Hepatic stellate cell (primary cell): ENCODE data around the gene STX16.
A peak's percentile ranks its signal among the peaks of the same experiment; 100 is the strongest.

Experiments used
- DNase-seq: peaks from one replicate; pipeline ENCODE4 v3.0.0; 2011; ENCODE audit warnings: low spot score

The STX16 gene, protein sequence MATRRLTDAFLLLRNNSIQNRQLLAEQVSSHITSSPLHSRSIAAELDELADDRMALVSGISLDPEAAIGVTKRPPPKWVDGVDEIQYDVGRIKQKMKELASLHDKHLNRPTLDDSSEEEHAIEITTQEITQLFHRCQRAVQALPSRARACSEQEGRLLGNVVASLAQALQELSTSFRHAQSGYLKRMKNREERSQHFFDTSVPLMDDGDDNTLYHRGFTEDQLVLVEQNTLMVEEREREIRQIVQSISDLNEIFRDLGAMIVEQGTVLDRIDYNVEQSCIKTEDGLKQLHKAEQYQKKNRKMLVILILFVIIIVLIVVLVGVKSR

DNA sequence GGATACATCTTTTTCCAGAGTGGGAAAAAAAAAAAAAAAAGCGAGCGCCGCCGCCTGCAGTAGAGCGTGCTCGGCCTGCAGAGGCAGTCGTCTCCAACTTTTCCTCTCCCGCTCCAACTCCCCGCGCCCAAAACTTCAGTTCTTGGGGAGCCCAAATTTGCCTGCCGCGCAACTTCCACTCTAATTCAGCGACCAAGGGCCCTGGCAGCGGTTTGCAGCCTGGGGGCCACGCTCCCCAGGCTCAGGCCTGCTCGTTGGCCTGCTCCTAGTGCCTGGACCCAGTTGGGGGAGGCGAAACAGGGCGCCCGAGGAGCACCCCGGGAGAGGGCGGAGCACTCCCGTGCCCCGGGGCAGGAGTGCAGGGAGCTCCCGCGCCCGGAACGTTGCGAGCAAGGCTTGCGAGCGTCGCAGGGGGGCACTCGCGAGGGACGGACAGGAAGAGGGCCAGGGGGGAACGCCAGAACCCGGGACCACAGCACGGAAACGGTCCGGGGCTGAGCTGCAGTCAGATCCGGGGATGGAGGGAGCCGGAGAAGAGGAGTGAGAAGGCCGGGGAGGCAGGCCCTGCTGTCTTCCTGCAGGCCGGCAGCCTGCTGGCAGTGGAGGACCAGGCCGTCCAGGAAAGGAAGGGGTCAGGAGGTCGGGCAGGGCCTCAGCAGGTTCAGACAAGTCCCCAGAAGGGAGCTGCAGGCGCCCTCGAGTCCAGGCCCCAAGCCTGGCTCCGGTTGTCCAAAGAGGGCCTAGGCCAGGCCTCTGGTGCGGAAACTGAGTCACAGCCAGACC, at the start of gene STX16:
Gene STX16 (plus strand): TSS at position 508 of the 783 bp plus-strand sequence. CDS start 724 bp downstream, outside the sequence.
- DNase-seq, result peak; percentile 97

DNA sequence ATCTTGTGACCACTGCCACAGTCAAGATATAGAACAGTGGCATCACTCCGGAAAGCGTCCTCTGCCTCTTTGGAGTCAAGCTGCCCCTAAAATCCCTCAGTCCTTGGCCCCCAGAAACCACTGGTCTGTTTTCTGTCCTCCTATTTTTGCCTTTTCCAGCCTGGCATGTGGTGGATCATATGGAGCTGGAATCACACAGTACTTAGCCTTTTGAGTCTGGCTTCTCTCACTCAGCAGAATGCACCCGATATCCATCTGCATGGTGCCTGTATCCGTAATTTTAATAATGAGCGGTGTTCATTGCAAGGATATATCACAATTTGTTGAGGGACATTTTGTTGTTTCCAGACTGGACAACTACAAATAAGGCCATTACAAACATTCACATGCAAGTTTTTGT, 49.0 kb upstream of the STX16 start:
- DNase-seq, result no peak

DNA sequence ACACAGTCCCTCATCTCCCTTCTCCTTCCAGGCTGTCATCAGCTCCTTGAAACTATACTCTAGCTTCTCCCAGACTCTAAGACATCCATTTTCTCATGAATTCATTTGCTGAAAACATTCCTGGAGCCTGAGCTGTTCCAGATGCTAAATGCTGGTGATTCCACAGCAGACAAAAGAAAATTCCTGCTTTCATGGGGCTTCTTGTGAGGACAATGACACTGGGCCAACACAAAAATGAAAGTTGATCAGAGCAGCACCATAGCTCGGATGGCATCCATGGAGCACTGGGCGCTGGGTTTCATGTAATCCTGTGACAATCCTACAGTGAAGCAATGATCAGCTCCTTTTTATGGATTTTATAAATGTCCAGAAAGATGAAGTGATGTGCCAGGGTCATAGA, 47.4 kb upstream of the STX16 start:
- DNase-seq, result peak; percentile 47

DNA sequence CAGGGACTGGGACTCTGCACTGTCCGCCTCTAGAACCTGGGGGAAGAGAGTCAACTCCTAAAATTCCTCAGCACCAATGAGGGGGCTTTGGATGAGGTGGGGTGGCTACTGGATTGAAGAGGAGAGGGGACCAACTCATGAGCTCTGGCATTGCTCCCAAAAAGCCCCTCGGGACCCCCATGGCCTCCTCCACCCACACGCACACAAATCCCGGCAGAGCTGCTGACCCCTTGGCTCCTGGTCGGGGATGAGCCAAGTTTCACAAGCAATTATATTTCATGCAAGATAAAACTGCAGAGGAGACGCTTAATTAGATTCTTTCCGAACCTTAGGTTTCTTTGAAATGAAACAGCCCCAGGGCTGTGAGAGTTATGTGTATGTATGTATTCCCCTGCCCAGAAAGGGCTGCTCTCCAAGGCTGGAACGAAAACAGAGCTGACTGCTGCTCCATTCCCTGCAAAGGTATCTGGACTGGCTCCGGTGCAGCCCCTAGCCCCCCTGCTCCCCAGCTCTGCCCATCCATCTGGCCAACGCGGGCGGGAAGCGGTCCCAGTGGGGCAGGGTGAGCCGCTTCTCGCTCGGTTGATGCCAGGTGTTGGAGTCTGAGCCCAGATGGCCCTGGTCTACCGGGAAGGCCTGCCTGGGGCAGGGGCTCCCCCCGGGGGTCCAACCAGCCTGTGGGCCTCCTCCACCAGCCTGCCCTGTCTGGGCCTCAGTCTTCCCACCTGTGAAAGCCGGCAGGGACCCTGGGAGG, 46.8 kb upstream of the STX16 start:
- no peak for DNase-seq

DNA sequence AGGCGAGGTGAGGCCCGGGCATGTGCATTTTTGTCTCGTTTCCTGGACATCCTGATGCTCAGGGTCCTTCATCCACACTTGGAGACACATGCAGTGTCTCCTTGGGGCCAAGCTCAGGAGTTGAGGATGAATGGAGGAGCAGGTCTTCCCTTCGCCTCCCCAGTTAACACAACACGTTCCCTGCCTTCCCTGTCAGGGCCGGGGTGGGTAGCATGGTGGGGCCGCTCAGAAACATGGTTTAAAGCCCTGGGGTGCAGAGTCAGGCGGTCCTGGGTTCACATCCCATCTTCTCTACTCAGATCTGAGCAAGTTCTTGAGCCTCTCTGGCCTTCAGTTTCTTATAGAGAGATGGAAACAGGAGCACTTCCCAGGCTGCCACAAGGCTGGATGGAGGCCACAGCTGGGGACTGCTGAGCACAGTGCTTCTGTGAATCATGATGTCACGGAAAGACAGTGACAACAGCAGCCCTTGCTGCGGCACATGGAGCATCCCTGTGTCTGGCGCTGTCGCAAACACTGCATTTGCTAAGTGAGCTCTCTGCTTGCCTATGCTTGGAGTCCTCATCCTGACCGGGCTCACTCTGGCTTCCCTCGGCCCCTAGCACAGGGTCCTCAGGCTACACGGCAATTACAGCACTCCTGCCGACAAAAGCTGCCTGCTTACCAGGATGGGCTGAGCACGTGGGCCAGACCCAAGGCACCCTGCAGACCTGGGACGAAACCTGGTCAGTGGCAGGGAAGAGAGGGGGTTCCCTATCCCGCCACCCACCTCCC, 45.6 kb upstream of the STX16 start:
- no peak for DNase-seq

DNA sequence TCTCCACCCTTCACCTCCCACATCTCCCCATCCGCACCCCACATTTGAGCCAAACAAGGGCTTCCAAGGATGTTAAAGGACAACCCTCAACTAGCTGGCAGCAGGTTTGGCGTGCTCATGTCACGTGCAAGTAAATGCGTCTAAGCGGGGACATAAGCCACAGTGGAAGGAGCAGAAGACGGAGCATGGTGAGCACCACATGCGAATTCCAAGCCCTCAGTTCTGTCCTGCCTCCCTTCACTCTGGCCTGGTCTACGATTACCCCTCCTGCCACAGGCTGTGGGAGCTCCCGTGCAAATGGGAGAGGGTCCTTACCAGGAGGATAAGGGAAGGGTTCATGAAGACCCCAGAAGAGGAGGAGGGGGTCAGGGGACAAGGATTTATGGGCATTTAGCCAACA, 44.9 kb upstream of the STX16 start:
- DNase-seq, result no peak

DNA sequence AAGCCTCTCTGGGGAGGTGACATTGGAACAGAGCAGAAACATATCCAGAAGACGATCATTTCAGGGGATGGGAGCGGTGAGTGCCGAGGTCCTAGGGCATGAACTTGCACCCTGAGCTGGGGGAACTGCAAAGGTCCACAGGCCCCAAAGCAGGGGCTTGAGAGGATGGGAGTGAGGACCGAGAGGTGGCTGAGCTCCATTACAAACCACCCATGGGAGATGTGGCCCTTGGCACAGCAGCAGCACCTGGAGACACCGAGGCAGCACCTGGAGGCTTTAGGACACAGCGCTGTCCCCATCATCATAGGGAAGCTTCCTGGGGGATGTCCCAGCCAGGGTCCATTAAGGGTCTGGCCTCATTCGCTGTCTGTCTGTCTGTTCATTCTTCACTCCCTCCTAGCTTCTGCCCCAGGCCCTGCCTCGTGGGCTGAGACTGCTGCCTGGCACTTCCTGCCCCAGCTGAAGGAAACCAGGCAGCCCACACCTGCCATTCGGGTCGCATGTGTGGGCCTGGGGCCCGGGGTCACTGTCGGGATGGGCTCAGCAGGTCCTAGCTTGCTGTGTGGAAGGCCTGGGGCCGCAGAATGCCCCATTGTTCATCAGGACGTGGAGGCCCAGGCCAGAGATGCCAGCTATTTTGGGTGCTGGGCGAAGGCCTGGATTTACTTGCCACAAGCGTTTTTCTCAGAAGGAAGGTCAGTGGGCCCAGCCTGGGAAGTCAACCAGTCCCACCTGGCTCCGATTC, 42.8 kb upstream of the STX16 start:
- no peak for DNase-seq

DNA sequence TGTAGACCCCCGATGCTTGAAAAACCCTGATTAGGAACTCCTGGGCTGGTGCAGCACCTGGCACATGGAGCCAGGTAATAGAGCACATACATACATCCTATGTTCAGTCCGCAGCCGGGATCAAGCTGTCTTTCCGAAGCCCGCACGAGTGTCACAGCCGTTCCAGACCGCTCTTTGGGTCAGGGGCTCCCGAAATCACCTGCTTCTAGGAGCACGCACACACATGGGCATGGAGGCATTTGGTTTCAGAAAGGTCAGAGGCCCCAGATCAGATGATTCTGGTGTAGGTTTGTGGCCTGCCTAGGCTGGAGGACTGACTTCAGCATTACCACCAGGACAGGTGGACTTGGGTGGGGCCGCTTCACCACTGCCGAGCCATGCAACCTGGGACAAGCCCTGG, 42.1 kb upstream of the STX16 start:
- DNase-seq, result no peak

DNA sequence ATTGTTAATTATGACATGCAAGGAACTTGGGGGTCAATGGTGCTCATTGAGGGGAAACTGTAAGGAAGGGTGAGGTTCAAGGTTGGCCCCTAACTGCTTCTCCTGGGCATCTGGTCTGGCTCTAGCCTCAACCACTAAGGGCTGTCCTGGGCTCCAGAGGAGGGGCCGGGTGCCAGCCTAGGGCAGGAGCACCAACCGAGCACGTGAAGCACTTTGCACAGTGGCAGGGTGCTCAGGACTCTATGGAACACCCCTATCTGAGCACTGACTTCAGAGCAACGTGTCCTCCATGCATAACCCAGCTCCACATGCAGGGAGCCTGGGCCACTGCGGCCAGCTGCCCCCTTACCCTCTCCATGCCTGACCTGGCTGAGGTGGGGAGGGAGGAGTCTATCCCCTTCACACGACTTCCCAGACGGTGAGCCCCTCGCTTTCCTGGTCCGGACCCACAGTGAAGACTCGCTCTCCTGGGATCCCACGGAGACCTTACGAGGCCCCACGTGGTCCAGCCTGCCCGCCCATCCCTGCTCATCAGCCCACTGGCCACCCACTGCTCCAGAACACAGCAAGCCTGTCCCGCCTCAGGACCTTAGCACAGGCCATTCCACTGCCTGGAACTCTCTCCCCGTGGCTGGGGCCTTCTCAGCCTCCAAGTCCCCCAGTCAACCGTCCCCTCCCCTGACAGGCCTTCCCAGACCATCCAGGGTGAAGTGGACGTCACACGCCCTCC, 40.8 kb upstream of the STX16 start:
- no peak for DNase-seq

DNA sequence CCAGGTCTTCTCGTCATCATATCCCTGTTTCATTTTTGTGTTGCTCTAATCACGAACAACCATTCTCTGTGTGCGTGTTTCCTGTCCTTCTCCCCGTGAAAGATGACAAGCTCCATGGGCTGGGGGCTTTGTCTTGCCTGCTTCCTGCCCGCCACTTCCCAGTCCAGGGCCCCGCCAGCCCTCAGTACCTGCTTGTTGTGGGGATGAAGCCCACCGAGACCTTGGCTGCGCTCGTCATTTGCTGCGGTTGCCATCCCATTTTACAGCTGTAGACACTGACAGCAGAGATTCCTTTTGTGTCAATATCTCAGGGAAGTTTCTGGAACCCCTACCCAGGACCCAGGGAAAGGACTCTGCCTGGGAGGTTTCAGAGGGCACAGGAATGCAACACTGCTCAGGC, 40.3 kb upstream of the STX16 start:
- no peak for DNase-seq

DNA sequence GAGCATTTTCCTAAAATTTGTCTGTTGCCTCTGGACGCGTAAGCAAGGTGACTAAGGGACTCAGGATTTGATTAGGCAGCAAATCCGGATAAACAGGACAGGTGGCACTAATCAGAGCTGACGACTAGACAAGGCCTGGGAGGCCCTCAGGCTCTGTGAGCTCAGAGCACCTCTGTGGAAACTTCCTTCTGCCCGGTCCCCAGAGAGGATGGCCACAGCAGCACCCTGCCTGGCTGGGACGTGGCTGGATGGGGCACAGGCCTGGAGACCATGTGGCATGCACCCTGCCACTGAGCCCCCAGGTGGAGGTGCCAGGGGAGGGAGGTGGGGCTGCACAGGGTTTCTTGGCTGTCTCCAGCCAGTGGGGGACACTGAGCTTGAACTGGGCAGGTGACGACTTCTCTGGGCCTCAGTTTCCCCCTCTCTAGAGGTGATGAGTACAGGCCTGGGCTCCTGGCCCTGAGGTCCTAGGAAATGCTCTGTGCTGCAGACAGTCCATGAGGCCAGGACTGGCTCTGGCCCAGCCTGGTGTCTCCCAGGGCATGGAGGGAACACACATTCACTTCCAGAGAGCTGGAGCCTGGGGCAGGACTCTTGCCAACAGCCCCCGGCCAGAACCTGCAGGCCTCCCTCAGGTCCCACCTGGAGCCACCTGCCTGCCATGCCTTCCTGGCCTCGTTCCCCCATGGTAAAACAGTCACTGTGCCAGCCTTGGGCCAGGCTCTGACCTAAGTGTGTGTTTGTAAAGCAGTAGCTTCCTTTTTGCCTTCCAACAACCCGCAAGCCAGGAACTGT, 39.6 kb upstream of the STX16 start:
- no peak for DNase-seq

DNA sequence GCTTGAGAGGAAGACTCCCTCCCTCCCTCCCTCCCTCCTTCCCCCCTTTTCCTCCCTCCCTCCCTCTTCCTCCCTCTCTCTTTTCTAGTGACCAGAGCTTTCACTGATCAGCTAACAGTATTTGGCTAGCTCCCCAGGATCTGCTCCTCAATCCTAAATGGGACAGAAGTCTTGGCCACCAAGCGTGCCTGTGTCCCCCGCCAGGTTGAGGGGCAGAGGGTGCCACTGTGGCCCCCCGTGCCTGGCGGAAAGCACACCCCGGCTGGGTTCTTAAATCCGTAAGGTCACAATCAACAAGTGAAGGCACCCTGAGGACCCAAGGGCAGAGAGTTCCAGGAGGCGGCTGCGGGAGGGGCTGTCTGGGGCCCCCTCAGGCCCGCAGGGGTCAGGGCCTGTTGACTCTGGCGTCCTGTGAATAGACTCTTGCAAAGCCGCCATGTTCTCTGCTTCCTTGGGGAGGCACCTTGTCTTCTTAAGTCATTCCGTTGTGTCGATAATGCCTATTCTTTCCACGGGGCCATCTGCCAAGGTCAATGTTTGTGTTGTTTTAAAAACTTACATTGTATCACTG, 38.9 kb upstream of the STX16 start:
- no peak for DNase-seq

DNA sequence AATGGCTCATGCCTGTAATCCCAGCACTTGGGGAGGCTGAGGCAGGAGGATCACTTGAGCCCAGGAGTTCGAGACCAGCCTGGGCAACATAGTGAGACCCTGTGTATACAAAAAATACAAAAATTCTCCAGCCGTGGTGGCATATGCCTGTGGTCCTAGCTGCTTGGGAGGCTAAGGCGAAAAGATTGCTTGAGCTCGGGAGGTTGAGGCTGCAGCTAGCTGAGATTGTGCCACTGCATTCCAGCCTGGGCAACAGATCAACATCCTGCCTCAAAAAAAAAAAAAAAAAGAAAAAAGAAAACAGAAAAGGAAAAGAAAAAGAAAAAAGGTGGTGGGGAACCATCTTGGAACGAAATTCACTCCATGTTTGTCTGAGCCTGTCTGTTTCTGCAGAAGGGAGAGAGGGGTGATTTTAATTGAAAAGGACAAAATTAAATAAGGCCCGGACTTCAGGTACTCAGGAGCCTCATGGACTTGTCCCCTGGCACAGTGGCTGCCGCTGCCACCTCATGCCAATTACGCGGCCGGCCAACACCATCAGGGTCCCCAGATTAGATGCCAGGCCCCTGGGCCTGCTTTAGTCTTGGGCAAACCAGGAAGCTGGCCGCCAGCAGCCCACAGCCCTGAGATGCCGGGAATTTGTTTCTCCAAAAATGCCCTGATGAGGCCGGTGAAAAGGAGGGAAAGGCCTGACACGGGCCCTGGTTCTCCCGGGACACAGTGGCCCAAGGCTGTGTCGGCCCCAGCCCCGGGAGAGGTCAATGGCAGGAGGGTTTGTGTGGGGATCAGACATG, 37.8 kb upstream of the STX16 start:
- DNase-seq, result no peak

DNA sequence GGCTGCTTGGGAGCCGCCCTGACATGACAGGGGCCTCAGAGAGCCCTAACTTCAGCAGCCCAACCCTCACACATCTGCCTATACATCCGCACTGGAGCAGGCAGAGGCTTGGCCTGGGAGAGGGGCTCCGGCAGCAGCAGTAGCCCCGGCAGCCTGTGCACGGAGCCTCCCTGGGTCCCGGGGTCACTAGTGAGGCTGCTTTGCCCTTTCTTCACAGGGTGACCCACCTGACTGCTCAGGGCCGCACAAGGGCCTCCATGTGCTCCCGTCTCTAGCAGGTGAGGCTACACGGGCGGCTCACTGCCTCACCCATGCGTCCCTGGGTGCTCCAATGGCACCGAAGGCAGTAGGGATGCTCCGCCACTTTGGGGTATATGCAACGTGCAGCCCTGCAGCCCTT, 36.7 kb upstream of the STX16 start:
- DNase-seq, result no peak

DNA sequence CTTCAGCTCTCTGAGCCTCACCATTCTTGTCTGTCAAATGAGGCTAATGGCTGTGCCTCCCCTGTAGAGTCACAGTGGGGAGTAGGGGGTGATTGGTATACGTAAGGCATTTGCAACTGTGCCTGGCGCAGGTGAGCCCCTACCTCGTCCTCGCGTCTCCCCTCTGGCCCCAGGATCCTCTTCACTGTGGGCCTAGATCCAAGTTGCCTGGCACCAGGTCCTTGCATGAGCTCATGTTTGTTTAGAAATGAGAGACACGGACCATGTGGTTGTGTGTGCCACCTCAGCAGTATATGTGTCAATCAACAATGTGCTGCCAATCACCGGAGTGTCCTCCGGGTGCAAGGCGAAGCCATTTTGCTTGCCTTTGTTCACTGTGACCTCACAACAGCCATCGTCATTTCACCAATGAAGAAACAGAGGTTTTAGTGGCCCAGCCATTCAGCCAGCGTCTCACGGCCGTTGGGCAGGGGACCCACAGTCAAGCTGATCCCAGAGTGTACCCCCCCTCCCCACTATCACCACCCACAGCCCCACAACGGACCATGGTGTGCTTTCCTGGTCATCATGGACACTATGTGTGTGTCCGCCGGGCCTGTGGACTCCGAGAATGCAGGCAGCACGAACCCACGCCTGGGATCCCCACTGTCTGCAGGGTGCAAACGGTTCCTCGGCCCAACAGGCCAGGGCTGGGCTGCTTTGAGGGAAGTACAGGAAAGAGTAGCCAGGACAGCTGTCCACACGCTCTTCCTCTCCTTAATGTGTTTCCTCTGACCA, 35.9 kb upstream of the STX16 start:
- DNase-seq, result no peak

DNA sequence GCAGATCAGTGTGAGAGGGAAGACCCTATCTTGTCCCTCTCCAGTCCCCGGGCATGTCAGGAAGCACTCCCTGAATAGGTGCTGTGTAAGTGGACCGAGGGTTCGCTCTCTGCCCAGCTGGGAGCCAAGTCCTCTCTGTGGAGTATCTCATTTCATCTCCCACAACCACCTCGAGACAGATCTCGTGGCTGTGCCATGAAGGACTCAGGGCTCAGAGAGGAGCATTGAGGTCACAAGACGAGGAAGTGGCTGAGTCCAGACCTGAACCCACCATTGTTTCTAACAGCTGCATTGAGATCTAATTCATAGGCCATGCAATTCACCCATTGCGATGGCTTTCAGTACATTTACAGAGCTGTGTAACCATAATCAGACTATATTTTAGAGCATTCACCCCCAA, 34.7 kb upstream of the STX16 start:
- no peak for DNase-seq

DNA sequence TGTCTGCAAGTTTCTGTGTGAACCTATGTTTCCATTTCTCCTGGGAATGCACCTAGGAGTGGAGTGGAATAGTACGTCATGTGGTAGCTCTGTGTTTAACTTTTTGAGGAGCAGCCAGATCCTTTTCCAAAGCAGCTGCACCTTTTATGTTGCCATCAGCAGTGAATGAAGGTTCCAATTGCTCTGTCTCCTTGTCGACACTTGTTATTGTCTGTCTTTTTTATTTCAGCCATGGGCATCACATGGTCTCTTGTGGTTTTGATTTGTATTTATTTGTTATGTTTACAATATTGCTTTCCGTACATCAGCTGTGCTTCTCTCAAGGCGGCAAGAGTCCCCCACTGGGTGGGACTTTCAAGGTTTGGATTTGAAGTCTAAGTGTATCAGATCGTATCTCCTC, 33.9 kb upstream of the STX16 start:
- DNase-seq, result no peak
